Measurements from ENCODE around the gene HORMAD2.

GRCh38 chr22:30216710-30217109 lies 136.4 kb downstream of the HORMAD2 start:
- TF ChIP-seq CTCF (IDR thresholded peaks at IDR 0.05): no peak
- TF ChIP-seq REST (IDR thresholded peaks at IDR 0.05; ENCODE audit: low read depth, low read length): no peak
- TF ChIP-seq ZBTB33 (IDR thresholded peaks at IDR 0.05; ENCODE audit: borderline replicate concordance, low read depth): no peak
- no peak for TF ChIP-seq FOXJ3 (CRISPR knock-in tag; IDR thresholded peaks at IDR 0.05)
- no peak for TF ChIP-seq POLR2AphosphoS5 (IDR thresholded peaks at IDR 0.05; ENCODE audit: low read depth, low read length)
- no peak for TF ChIP-seq RAD21 (IDR thresholded peaks at IDR 0.05; ENCODE audit: low read length)
